Stomach (tissue), 4 donors: ENCODE measurements around the gene HIF1A.

Experiments
- CTCF ChIP-seq, 7 experiments: fragments of 450-650 bp in 4 of 7; fragments of 200-600 bp in 3 of 7; sonication (generic) in 3 of 7; IDR thresholded peaks; one replicate each; pipeline ENCODE4 v1.5.1; 2016 to 2019; ENCODE audit warnings: antibody characterized with exemption in 7 of 7, control low read depth in 2 of 7, mild to moderate bottlenecking in 1 of 7
- POLR2A ChIP-seq, 4 donors: fragments of 450-650 bp; IDR thresholded peaks; one replicate each; pipeline ENCODE4 v1.6.1; 2016; ENCODE audit warnings: antibody characterized with exemption in 4 of 4, control low read depth in 2 of 4, mild to moderate bottlenecking in 1 of 4, moderate library complexity in 1 of 4
- POLR2AphosphoS5 ChIP-seq, 3 donors: sonication (generic); formaldehyde crosslinking; IDR thresholded peaks; one replicate each; pipeline ENCODE4 v1.6.1; 2016; ENCODE audit warnings: antibody characterized with exemption in 3 of 3

- no peak for TF ChIP-seq POLR2A (IDR thresholded peaks at IDR 0.05)
- TF ChIP-seq CTCF (IDR thresholded peaks at IDR 0.05) = no peak
- no peak for TF ChIP-seq POLR2AphosphoS5 (IDR thresholded peaks at IDR 0.05)
These were observed 46.0 kb upstream of the HIF1A start for GRCh38 chr14:61649283-61649682.
